HG03175 (cell line): Measurements from ENCODE around the gene COA3.

Source experiments
- ATAC-seq: cut with Tn5 transposase; IDR thresholded peaks from one replicate; pipeline ENCODE4 v1.9.1; 2021; ENCODE audit warnings: mild to moderate bottlenecking, moderate library complexity; ENCODE audit not compliant: unreplicated experiment

COA3 gene

DNA sequence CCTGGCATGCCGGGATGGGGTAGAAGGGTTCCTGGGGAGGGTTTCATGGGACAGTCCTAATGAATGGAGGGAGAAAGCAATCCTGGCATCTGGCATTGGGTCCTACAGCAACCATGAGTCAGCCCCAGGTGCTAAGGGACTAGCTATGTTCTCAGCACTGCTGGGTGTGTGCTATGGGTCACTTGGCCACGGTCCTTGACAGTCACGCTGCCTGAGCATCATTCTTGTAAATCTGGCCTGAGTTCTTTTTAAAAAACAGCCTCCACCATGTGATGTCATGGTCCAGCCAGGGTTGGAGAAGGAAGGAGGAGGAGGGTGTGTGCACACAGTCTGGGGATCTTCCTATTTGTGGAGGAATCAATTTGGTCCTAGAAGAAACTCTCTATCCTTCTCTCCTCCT is 43.7 kb downstream of the COA3 start:
- no peak for ATAC-seq

- ATAC-seq = no peak
These were observed 46.9 kb downstream of the COA3 start for GRCh38 chr17:42751628-42752027.

DNA sequence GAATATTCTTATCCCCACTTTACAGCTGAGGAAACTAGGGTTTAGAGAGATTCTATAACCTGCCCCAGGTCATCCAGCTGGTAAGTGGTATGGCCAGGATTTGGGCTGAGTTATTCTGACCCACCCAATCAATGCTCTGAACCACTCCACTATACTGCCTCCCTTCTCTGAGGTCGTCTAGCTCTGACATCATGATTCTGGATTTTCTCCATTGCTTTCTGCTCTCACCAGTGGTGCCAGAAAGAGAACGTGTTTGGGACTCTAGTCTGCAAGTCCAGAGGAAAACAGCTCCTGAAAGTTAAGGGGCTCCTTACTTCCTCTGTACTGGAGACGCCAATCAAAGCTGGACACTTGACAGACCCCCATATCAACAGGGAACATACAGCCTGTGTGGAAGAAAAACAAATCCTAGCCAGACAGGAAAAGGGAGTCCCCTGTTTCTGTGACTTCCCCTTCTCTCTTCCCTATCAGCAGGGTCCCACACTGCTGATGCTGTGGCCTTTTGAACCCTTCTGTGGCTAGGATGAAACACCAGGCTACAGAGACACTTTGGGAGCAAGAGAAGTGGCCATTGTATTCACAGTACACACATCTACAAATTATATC is 47.7 kb downstream of the COA3 start:
- ATAC-seq = no peak

DNA sequence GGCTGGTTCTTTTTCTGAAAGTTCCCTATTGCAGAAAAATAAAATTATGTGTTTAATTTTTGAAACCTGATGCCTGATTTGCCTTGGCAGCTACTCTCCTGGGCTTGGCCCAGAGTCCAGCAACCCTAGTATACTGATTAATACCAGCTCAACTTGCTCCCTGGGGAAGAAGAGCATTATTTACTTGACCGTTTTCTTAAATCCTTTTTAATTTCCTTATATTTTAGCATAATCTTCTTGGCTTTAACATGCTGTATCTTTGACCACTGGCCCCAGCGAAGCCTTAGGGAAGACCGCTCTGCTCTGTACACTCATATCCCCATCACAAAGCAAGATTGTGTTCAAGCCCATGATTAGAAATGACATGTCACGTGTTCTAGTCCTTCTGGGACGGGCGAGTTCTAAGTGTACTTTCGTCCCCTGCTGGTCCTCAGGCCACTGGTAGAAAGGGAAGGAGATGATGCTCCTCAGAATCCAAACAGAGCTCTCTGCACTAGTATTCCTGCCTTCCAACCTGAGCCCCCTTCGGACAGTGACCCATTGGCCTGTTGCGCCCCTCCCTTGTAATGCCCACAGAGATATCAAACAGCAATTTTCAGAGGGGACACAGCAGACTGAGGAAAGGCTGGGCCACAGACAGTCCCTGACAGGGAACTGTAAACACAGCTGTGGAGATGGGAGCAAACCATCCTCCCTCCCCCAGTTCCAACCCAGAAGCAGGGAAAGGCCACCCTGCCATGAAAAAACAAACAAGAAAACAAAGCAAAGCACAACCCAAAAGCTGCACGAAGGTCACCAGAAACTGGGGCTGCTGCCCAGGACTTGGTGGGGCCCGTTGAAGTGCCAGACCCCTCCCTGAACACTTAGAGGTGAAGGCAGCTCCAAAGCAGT is 49.4 kb downstream of the COA3 start:
- ATAC-seq = no peak

DNA sequence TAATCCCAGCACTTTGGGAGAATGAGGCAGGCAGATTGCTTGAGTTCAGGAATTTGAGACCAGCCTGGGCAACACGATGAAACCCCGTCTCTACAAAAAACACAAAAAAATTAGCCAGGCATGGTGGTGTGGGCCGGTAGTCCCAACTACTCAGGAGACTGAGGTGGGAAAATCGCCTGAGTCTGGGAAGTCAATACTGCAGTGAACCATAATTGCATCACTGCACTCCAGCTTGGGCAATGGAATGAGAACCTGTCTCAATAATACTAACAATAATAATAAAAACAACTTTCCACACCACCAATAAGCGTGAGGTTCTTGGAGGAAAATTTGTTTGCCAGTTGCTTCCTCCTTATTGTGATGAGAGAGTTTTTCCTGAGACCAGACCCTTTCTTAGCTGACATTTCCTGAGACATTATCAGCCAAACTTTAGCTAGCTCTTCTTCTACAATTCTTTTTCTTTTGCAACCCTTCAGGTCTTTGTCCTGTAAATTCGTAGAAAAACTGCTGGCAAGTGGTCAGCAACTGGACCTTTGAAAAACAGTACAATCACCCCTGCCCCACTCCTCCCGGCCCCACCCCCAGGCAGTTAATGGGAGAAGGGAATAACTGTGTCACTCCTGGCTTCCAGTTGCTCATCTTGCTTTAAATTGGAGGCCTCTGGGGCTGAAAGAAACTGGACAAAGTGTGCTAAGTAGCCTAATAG is 50.1 kb downstream of the COA3 start:
- ATAC-seq = no peak
